SHP77 treated with DMSO at 0.1 percent for 48 hours (cell line): Measurements from ENCODE around the gene NASP.

Experiments used
- DNase-seq: peaks from one replicate; lab custom pipeline; 2025; lab: John Stamatoyannopoulos, UW

The NASP gene

DNA sequence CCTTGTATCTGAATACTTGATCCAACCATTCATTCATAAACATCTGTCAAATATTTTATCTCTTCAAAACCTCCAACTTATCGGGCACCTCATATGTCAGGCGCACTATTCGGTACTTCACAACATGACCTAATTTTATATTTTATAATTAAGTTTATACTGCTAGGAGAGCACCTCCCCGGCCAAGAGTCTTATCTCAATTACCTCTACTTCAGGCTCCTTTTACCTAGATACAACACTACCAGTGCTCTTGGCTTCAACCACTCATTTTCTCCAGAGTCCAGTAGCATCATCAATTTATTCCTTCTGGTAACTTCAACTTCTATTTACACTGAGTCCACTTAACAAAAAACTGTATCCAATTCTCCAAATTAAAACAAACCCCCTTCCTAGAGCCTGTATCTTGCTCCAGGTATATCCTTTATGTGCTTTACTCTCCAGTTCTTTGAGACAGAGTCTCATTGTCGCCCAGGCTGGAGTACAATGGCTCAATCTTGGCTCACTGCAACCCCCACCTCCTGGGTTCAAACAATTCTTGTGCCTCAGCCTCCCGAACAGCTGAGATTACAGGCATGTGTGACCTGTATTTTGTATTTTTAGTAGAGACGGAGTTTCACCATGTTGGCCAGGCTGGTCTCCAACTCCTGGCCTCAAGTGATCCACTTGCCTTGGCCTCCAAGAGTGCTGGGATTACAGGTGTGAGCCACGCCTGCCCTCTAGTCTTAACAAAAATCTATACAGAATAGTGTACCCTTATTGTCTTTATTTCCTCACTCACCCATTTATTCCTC, 83.7 kb downstream of the NASP start:
- no peak for DNase-seq
